ENCODE results near the gene ROBO1.

DNA sequence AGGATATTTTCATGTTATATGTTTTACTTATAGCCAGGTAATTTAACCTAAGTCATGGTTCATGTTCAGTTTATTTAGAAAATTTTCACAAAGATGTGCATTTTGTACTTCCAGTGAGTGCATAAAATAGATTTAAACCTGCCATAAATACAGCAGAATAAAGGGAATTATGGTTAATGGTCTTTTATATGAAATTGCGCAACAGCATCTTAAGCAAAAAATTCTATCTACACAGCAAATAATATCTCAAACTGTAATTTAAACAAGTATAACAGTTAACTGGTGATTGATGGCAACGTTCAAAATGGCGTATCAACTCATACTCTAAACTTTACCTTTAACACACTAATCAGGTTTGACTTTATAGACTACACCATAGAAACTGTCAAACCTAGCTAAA, 97.6 kb downstream of the ROBO1 start:
- TF ChIP-seq, protein P1, sequence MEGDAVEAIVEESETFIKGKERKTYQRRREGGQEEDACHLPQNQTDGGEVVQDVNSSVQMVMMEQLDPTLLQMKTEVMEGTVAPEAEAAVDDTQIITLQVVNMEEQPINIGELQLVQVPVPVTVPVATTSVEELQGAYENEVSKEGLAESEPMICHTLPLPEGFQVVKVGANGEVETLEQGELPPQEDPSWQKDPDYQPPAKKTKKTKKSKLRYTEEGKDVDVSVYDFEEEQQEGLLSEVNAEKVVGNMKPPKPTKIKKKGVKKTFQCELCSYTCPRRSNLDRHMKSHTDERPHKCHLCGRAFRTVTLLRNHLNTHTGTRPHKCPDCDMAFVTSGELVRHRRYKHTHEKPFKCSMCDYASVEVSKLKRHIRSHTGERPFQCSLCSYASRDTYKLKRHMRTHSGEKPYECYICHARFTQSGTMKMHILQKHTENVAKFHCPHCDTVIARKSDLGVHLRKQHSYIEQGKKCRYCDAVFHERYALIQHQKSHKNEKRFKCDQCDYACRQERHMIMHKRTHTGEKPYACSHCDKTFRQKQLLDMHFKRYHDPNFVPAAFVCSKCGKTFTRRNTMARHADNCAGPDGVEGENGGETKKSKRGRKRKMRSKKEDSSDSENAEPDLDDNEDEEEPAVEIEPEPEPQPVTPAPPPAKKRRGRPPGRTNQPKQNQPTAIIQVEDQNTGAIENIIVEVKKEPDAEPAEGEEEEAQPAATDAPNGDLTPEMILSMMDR (IDR thresholded peaks at IDR 0.05; ENCODE audit: insufficient read depth, low read depth, low read length) = no peak
- no peak for TF ChIP-seq EZH2 (IDR thresholded peaks at IDR 0.05; ENCODE audit: insufficient read depth, low read length)
